ENCODE data around the gene AQP11. TPM values are rescaled to one million over a fixed set of nuclear protein-coding genes. Genes with fewer than 3 reads are reported as not detected.
"Not testable (repeated sequence)": the region's sequence is repeated elsewhere in the genome, so short reads cannot be mapped to it uniquely, and the experiment has no call there.

The AQP11 gene
- total RNA-seq, 4 donors from 2014 or later, result 0.55 to 0.76 (median 0.59) TPM; not detected in 1

GRCh38 chr11:77617892-77618291 lies 28.1 kb downstream of the AQP11 start:
- H3K4me3 ChIP-seq, result no peak overlapping the region
- DNase-seq (ENCODE audit: low spot score in 2 of 2), result no peak
- H3K27ac ChIP-seq, result no peak overlapping the region
- TF ChIP-seq EP300 (IDR thresholded peaks at IDR 0.05) (no peak), POLR2AphosphoS5 (IDR thresholded peaks at IDR 0.05) (no peak), CTCF (IDR thresholded peaks at IDR 0.05) (no peak), POLR2A (IDR thresholded peaks at IDR 0.05) (no peak)
- no peaks in the 10 kb centered on the region for H3K27me3 ChIP-seq
- H3K4me1 ChIP-seq, result no peaks in the 10 kb centered on the region
- no peaks in the 10 kb centered on the region for H3K9me3 ChIP-seq
- H3K36me3 ChIP-seq, result peaks cover 76% of the 10 kb centered on the region
- WGBS, result 75% methylated on average over 3 of the region's 3 CpGs

GRCh38 chr11:77619576-77620198 lies 29.9 kb downstream of the AQP11 start:
- 87% methylated on average over 3 of the region's 3 CpGs for WGBS
- Histone ChIP-seq H3K4me1 (no peaks in the 10 kb centered on the region), H3K27me3 (no peaks in the 10 kb centered on the region), H3K36me3 (peaks cover 85% of the 10 kb centered on the region), H3K27ac (no peak overlapping the region), H3K4me3 (no peak overlapping the region), H3K9me3 (no peaks in the 10 kb centered on the region)
- no peak for DNase-seq (ENCODE audit: low spot score in 2 of 2)
- peak; percentile 25 to 51 for TF ChIP-seq CTCF (IDR thresholded peaks at IDR 0.05)
- no peak for TF ChIP-seq EP300 (IDR thresholded peaks at IDR 0.05)

GRCh38 chr11:77630157-77630710 lies 40.5 kb downstream of the AQP11 start:
- Histone ChIP-seq H3K27ac (no peak overlapping the region), H3K9me3 (no peaks in the 10 kb centered on the region), H3K27me3 (no peaks in the 10 kb centered on the region), H3K4me3 (no peak overlapping the region), H3K4me1 (no peaks in the 10 kb centered on the region), H3K36me3 (peaks cover 19% of the 10 kb centered on the region)
- WGBS, result 76% methylated on average over 4 of the region's 4 CpGs
- no peak for DNase-seq (ENCODE audit: low spot score in 2 of 2)
- TF ChIP-seq EP300 (IDR thresholded peaks at IDR 0.05), result no peak
- TF ChIP-seq POLR2A (IDR thresholded peaks at IDR 0.05), result no peak

- not testable (repeated sequence) for H3K27ac ChIP-seq; H3K9me3 ChIP-seq; H3K27me3 ChIP-seq; H3K4me3 ChIP-seq; DNase-seq (ENCODE audit: low spot score in 2 of 2); H3K36me3 ChIP-seq
- WGBS, result 79% methylated on average over 5 of the region's 5 CpGs
- H3K4me1 ChIP-seq, result peaks cover 18% of the 10 kb centered on the region
Measured at GRCh38 chr11:77633926-77634325, 44.2 kb downstream of the AQP11 start.

- Histone ChIP-seq H3K4me3 (peak overlapping the region; percentile 74), H3K4me1 (peaks cover 18% of the 10 kb centered on the region), H3K27ac (no peak overlapping the region), H3K27me3 (no peaks in the 10 kb centered on the region), H3K36me3 (no peaks in the 10 kb centered on the region), H3K9me3 (no peaks in the 10 kb centered on the region)
- DNase-seq (ENCODE audit: low spot score in 2 of 2), result no peak
- TF ChIP-seq POLR2AphosphoS5 (IDR thresholded peaks at IDR 0.05), result no peak
- TF ChIP-seq EP300 (IDR thresholded peaks at IDR 0.05), result no peak
- TF ChIP-seq POLR2A (IDR thresholded peaks at IDR 0.05), result no peak
- TF ChIP-seq CTCF (IDR thresholded peaks at IDR 0.05), result no peak
- WGBS, result 2% methylated on average over 14 of the region's 14 CpGs
Measured at GRCh38 chr11:77636731-77637344, 47.1 kb downstream of the AQP11 start.

- WGBS, result under 1% methylated on average over 28 of the region's 41 CpGs
- peak within 1 kb of the TSS; percentile 74 for H3K4me3 ChIP-seq
- peak; percentile 88 to 91 for DNase-seq (ENCODE audit: low spot score in 2 of 2)
- no peaks in the 10 kb centered on the region for H3K36me3 ChIP-seq
- no peaks in the 10 kb centered on the region for H3K9me3 ChIP-seq
- H3K27me3 ChIP-seq, result no peaks in the 10 kb centered on the region
- TF ChIP-seq POLR2AphosphoS5 (IDR thresholded peaks at IDR 0.05), result peak in 2 of 3 donors; percentile 26 to 50
- no peak for TF ChIP-seq CTCF (IDR thresholded peaks at IDR 0.05)
- peak in 1 of 2 donors; percentile 57 for TF ChIP-seq POLR2A (IDR thresholded peaks at IDR 0.05)
- no peak for TF ChIP-seq EP300 (IDR thresholded peaks at IDR 0.05)
- peaks cover 18% of the 10 kb centered on the region for H3K4me1 ChIP-seq
- peak within 1 kb of the TSS; percentile 80 for H3K27ac ChIP-seq
Measured at GRCh38 chr11:77637345-77638165, 47.8 kb downstream of the AQP11 start, which contains the start of gene CLNS1A. TSS of gene CLNS1A (minus strand) at chr11:77637794. CDS start at chr11:77637714, 80 bp downstream.

Data from suprapubic skin (tissue), 4 donors.